Dendritic cell treated with granulocyte-macrophage colony-stimulating factor and Interleukin-4, amounts not matched to agents 40 ng/mL and 50 ng/mL, for 4 days (primary cell): Measurements from ENCODE around the gene ZBTB43.
A peak's percentile ranks its signal among the peaks of the same experiment; 100 is the strongest.
"Not testable (repeated sequence)": the region's sequence is repeated elsewhere in the genome, so short reads cannot be mapped to it uniquely, and the experiment has no call there.

ENCODE experiments used
- H3K27ac Mint-ChIP-seq: one replicate; pipeline ENCODE4 v1.8.0; 2022; ENCODE audit warnings: mild to moderate bottlenecking, mixed read lengths
- H3K27me3 Mint-ChIP-seq: one replicate; pipeline ENCODE4 v1.8.0; 2022; ENCODE audit warnings: mild to moderate bottlenecking, mixed read lengths
- H3K36me3 Mint-ChIP-seq: one replicate; pipeline ENCODE4 v1.8.0; 2022; ENCODE audit warnings: low read depth, mixed read lengths
- H3K4me1 Mint-ChIP-seq: one replicate; pipeline ENCODE4 v1.8.0; 2022; ENCODE audit warnings: low read depth, mixed read lengths
- H3K4me3 Mint-ChIP-seq: one replicate; pipeline ENCODE4 v1.8.0; 2022; ENCODE audit warnings: mild to moderate bottlenecking, moderate library complexity, mixed read lengths
- H3K9me3 Mint-ChIP-seq: one replicate; pipeline ENCODE4 v1.8.0; 2022; ENCODE audit warnings: mixed read lengths
- intact Hi-C: fragments of 100-400 bp; cut with micrococcal nuclease; formaldehyde crosslinking; loops from one replicate; pipeline ENCODE4 v1.15.0; 2022

The ZBTB43 gene

GRCh38 chr9:126804696-126805553 lies at the start of gene ZBTB43:
Gene ZBTB43 (plus strand): TSS chr9:126805040. CDS start chr9:126832510, 27,470 bp downstream.
- Mint-ChIP-seq H3K36me3 (peaks cover 40% of the 10 kb centered on the region), H3K27ac (peak within 1 kb of the TSS; percentile 96), H3K4me3 (peak within 1 kb of the TSS; percentile 97), H3K27me3 (peaks cover 8% of the 10 kb centered on the region), H3K9me3 (peaks cover 6% of the 10 kb centered on the region), H3K4me1 (peaks cover 32% of the 10 kb centered on the region)
- intact Hi-C loops: no loop called here

- Mint-ChIP-seq H3K4me3 (no peak overlapping the region), H3K27ac (no peak overlapping the region), H3K4me1 (peaks cover 10% of the 10 kb centered on the region)
These were observed 49.4 kb upstream of the ZBTB43 start for GRCh38 chr9:126755317-126755875.

GRCh38 chr9:126756238-126756637 lies 48.6 kb upstream of the ZBTB43 start:
- H3K27me3 Mint-ChIP-seq: no peaks in the 10 kb centered on the region
- intact Hi-C loops: no loop called here
- no peak overlapping the region for H3K4me3 Mint-ChIP-seq
- no peaks in the 10 kb centered on the region for H3K36me3 Mint-ChIP-seq
- H3K9me3 Mint-ChIP-seq: no peaks in the 10 kb centered on the region
- H3K4me1 Mint-ChIP-seq: peaks cover 4% of the 10 kb centered on the region
- H3K27ac Mint-ChIP-seq: no peak overlapping the region

More at GRCh38 chr9:126755317-126755875, 49.4 kb upstream of the ZBTB43 start:
- no peaks in the 10 kb centered on the region for H3K9me3 Mint-ChIP-seq
- H3K36me3 Mint-ChIP-seq: no peaks in the 10 kb centered on the region
- peaks cover 3% of the 10 kb centered on the region for H3K27me3 Mint-ChIP-seq
- intact Hi-C loops: no loop called here

GRCh38 chr9:126756876-126757415 lies 47.9 kb upstream of the ZBTB43 start:
- no peaks in the 10 kb centered on the region for H3K27me3 Mint-ChIP-seq
- no peaks in the 10 kb centered on the region for H3K4me1 Mint-ChIP-seq
- H3K36me3 Mint-ChIP-seq: no peaks in the 10 kb centered on the region
- no peak overlapping the region for H3K27ac Mint-ChIP-seq
- intact Hi-C loops: no loop called here
- no peak overlapping the region for H3K4me3 Mint-ChIP-seq
- no peaks in the 10 kb centered on the region for H3K9me3 Mint-ChIP-seq

- no peak overlapping the region for H3K4me3 Mint-ChIP-seq
- intact Hi-C loops: no loop called here
- no peaks in the 10 kb centered on the region for H3K9me3 Mint-ChIP-seq
- no peaks in the 10 kb centered on the region for H3K36me3 Mint-ChIP-seq
- no peaks in the 10 kb centered on the region for H3K4me1 Mint-ChIP-seq
- H3K27me3 Mint-ChIP-seq: no peaks in the 10 kb centered on the region
- H3K27ac Mint-ChIP-seq: no peak overlapping the region
These were observed 45.8 kb upstream of the ZBTB43 start for GRCh38 chr9:126758916-126759585.

- no peaks in the 10 kb centered on the region for H3K27me3 Mint-ChIP-seq
- H3K27ac Mint-ChIP-seq: no peak overlapping the region
- no peaks in the 10 kb centered on the region for H3K4me1 Mint-ChIP-seq
- H3K36me3 Mint-ChIP-seq: no peaks in the 10 kb centered on the region
- intact Hi-C loops: no loop called here
- H3K9me3 Mint-ChIP-seq: no peaks in the 10 kb centered on the region
- H3K4me3 Mint-ChIP-seq: no peak overlapping the region
These were observed 43.6 kb upstream of the ZBTB43 start for GRCh38 chr9:126761274-126761673.

GRCh38 chr9:126763130-126763764 lies 41.6 kb upstream of the ZBTB43 start:
- Mint-ChIP-seq H3K27me3 (no peaks in the 10 kb centered on the region), H3K4me1 (no peaks in the 10 kb centered on the region), H3K9me3 (no peaks in the 10 kb centered on the region), H3K4me3 (no peak overlapping the region), H3K27ac (no peak overlapping the region), H3K36me3 (no peaks in the 10 kb centered on the region)
- intact Hi-C loops: no loop called here

GRCh38 chr9:126773004-126773607 lies 31.7 kb upstream of the ZBTB43 start:
- Mint-ChIP-seq H3K27ac (no peak overlapping the region), H3K4me1 (no peaks in the 10 kb centered on the region), H3K9me3 (no peaks in the 10 kb centered on the region), H3K27me3 (peaks cover 32% of the 10 kb centered on the region), H3K4me3 (no peak overlapping the region), H3K36me3 (no peaks in the 10 kb centered on the region)
- intact Hi-C loops: no loop called here

- Mint-ChIP-seq H3K27me3 (peaks cover 49% of the 10 kb centered on the region), H3K9me3 (no peaks in the 10 kb centered on the region), H3K4me1 (no peaks in the 10 kb centered on the region), H3K36me3 (no peaks in the 10 kb centered on the region), H3K4me3 (no peak overlapping the region), H3K27ac (no peak overlapping the region)
- intact Hi-C loops: no loop called here
These were observed 28.9 kb upstream of the ZBTB43 start for GRCh38 chr9:126775926-126776325.

- Mint-ChIP-seq H3K4me1 (peaks cover 3% of the 10 kb centered on the region), H3K36me3 (no peaks in the 10 kb centered on the region), H3K9me3 (no peaks in the 10 kb centered on the region), H3K27ac (no peak overlapping the region), H3K27me3 (peaks cover 56% of the 10 kb centered on the region), H3K4me3 (no peak overlapping the region)
- intact Hi-C loops: no loop called here
These were observed 27.1 kb upstream of the ZBTB43 start for GRCh38 chr9:126777733-126778132.

GRCh38 chr9:126778141-126778540 lies 26.7 kb upstream of the ZBTB43 start:
- H3K9me3 Mint-ChIP-seq: no peaks in the 10 kb centered on the region
- H3K4me3 Mint-ChIP-seq: no peak overlapping the region
- H3K4me1 Mint-ChIP-seq: peaks cover 3% of the 10 kb centered on the region
- intact Hi-C loops: no loop called here
- peaks cover 59% of the 10 kb centered on the region for H3K27me3 Mint-ChIP-seq
- H3K36me3 Mint-ChIP-seq: no peaks in the 10 kb centered on the region
- no peak overlapping the region for H3K27ac Mint-ChIP-seq

GRCh38 chr9:126778696-126779095 lies 26.1 kb upstream of the ZBTB43 start:
- H3K27ac Mint-ChIP-seq, H3K36me3 Mint-ChIP-seq, H3K4me3 Mint-ChIP-seq, intact Hi-C loops, H3K9me3 Mint-ChIP-seq, H3K4me1 Mint-ChIP-seq: not testable (repeated sequence)
- H3K27me3 Mint-ChIP-seq: peaks cover 53% of the 10 kb centered on the region

GRCh38 chr9:126781186-126782052 lies 23.4 kb upstream of the ZBTB43 start:
- Mint-ChIP-seq H3K4me3 (no peak overlapping the region), H3K4me1 (peaks cover 3% of the 10 kb centered on the region), H3K9me3 (no peaks in the 10 kb centered on the region), H3K36me3 (no peaks in the 10 kb centered on the region), H3K27ac (no peak overlapping the region), H3K27me3 (peaks cover 52% of the 10 kb centered on the region)
- intact Hi-C loops: loop anchor here (1.0 to 2.0 kb wide), 2 partner anchors 75 to 171 kb away; no protein-coding TSS in a partner anchor
